ACC112 (cell line): ENCODE results near the gene EPHB3.

ENCODE experiments used
- H2AFZ ChIP-seq: fragments of 200-600 bp; sonication (generic); one replicate; pipeline ENCODE4 v1.6.0; 2017; ENCODE audit warnings: antibody characterized with exemption, low read length; ENCODE audit not compliant: unreplicated experiment
- H3K27ac ChIP-seq: fragments of 200-600 bp; sonication (generic); 2 replicates; pipeline ENCODE4 v1.5.1; 2014; ENCODE audit warnings: low read depth, mild to moderate bottlenecking, antibody characterized with exemption, low read length, moderate library complexity
- H3K27me3 ChIP-seq: fragments of 200-600 bp; sonication (generic); 2 replicates; pipeline ENCODE4 v1.6.1; 2014; ENCODE audit warnings: mild to moderate bottlenecking, antibody characterized with exemption, low read length, moderate library complexity, mixed read lengths; ENCODE audit not compliant: insufficient read depth
- H3K36me3 ChIP-seq: fragments of 200-600 bp; sonication (generic); 2 replicates; pipeline ENCODE4 v1.6.1; 2016; ENCODE audit warnings: mild to moderate bottlenecking, antibody characterized with exemption, low read length, moderate library complexity, mixed read lengths; ENCODE audit not compliant: insufficient read depth
- H3K4me1 ChIP-seq: fragments of 200-600 bp; sonication (generic); one replicate; pipeline ENCODE4 v1.6.1; 2016; ENCODE audit warnings: low read length, mixed read lengths; ENCODE audit not compliant: insufficient read depth, unreplicated experiment, control insufficient read depth
- H3K4me3 ChIP-seq: fragments of 200-600 bp; sonication (generic); 2 replicates; pipeline ENCODE4 v1.5.1; 2014; ENCODE audit warnings: mild to moderate bottlenecking, low read depth, low read length
- H3K79me2 ChIP-seq: fragments of 200-600 bp; sonication (generic); one replicate; pipeline ENCODE4 v1.6.0; 2016; ENCODE audit warnings: low read length; ENCODE audit not compliant: control insufficient read depth, unreplicated experiment, insufficient read depth

Gene EPHB3

GRCh38 chr3:184532940-184533732, 28.4 kb upstream of the EPHB3 start:
- Histone ChIP-seq H3K79me2 (no peaks in the 10 kb centered on the region), H2AFZ (no peak overlapping the region), H3K27me3 (peaks cover 87% of the 10 kb centered on the region)

GRCh38 chr3:184537885-184538665, 23.5 kb upstream of the EPHB3 start:
- Histone ChIP-seq H3K79me2 (no peaks in the 10 kb centered on the region), H3K4me3 (no peak overlapping the region)

More at GRCh38 chr3:184532940-184533732, 28.4 kb upstream of the EPHB3 start:
- Histone ChIP-seq H3K4me1 (no peaks in the 10 kb centered on the region), H3K4me3 (no peak overlapping the region), H3K27ac (no peak overlapping the region), H3K36me3 (no peaks in the 10 kb centered on the region)

GRCh38 chr3:184538666-184539431, 22.7 kb upstream of the EPHB3 start:
- H3K4me3 ChIP-seq, result no peak overlapping the region
- no peaks in the 10 kb centered on the region for H3K4me1 ChIP-seq
- H3K79me2 ChIP-seq, result no peaks in the 10 kb centered on the region
- no peaks in the 10 kb centered on the region for H3K36me3 ChIP-seq
- no peak overlapping the region for H3K27ac ChIP-seq
- no peak overlapping the region for H2AFZ ChIP-seq
- H3K27me3 ChIP-seq, result peaks cover 85% of the 10 kb centered on the region

More at GRCh38 chr3:184537885-184538665, 23.5 kb upstream of the EPHB3 start:
- Histone ChIP-seq H3K27me3 (peaks cover 84% of the 10 kb centered on the region), H3K27ac (no peak overlapping the region), H2AFZ (no peak overlapping the region), H3K4me1 (no peaks in the 10 kb centered on the region), H3K36me3 (no peaks in the 10 kb centered on the region)

GRCh38 chr3:184539801-184540435, 21.7 kb upstream of the EPHB3 start:
- H3K79me2 ChIP-seq, result no peaks in the 10 kb centered on the region
- peaks cover 82% of the 10 kb centered on the region for H3K27me3 ChIP-seq
- H3K27ac ChIP-seq, result no peak overlapping the region
- H2AFZ ChIP-seq, result no peak overlapping the region
- no peak overlapping the region for H3K4me3 ChIP-seq
- no peaks in the 10 kb centered on the region for H3K36me3 ChIP-seq
- H3K4me1 ChIP-seq, result no peaks in the 10 kb centered on the region

- no peak overlapping the region for H3K4me3 ChIP-seq
- no peaks in the 10 kb centered on the region for H3K36me3 ChIP-seq
- H3K27me3 ChIP-seq, result peaks cover 77% of the 10 kb centered on the region
- H3K79me2 ChIP-seq, result no peaks in the 10 kb centered on the region
- H2AFZ ChIP-seq, result no peak overlapping the region
- no peaks in the 10 kb centered on the region for H3K4me1 ChIP-seq
- H3K27ac ChIP-seq, result no peak overlapping the region
These were observed 20.6 kb upstream of the EPHB3 start for GRCh38 chr3:184540777-184541681.

- Histone ChIP-seq H3K36me3 (no peaks in the 10 kb centered on the region), H3K27me3 (peaks cover 68% of the 10 kb centered on the region), H3K27ac (no peak overlapping the region), H3K79me2 (no peaks in the 10 kb centered on the region), H2AFZ (no peak overlapping the region), H3K4me1 (no peaks in the 10 kb centered on the region), H3K4me3 (no peak overlapping the region)
These were observed 19.6 kb upstream of the EPHB3 start for GRCh38 chr3:184541886-184542562.

- H2AFZ ChIP-seq, result no peak overlapping the region
- H3K4me1 ChIP-seq, result no peaks in the 10 kb centered on the region
- H3K27me3 ChIP-seq, result peaks cover 63% of the 10 kb centered on the region
- no peaks in the 10 kb centered on the region for H3K36me3 ChIP-seq
- H3K79me2 ChIP-seq, result no peaks in the 10 kb centered on the region
- no peak overlapping the region for H3K27ac ChIP-seq
- H3K4me3 ChIP-seq, result no peak overlapping the region
These were observed 19.0 kb upstream of the EPHB3 start for GRCh38 chr3:184542577-184542976.

GRCh38 chr3:184543256-184543655, 18.3 kb upstream of the EPHB3 start:
- H3K27ac ChIP-seq, result no peak overlapping the region
- H3K27me3 ChIP-seq, result peaks cover 56% of the 10 kb centered on the region
- no peak overlapping the region for H3K4me3 ChIP-seq
- no peaks in the 10 kb centered on the region for H3K36me3 ChIP-seq
- no peaks in the 10 kb centered on the region for H3K79me2 ChIP-seq
- no peaks in the 10 kb centered on the region for H3K4me1 ChIP-seq
- no peak overlapping the region for H2AFZ ChIP-seq

GRCh38 chr3:184543843-184544512, 17.6 kb upstream of the EPHB3 start:
- Histone ChIP-seq H3K36me3 (no peaks in the 10 kb centered on the region), H2AFZ (no peak overlapping the region), H3K27me3 (peaks cover 49% of the 10 kb centered on the region), H3K4me3 (no peak overlapping the region), H3K4me1 (no peaks in the 10 kb centered on the region), H3K27ac (no peak overlapping the region), H3K79me2 (no peaks in the 10 kb centered on the region)
